Fibroblast of skin of left biceps (primary cell): Measurements from ENCODE around the gene SMARCB1.

Experiments
- DNase-seq, 2 experiments: peaks; one replicate each; pipeline ENCODE4 v3.0.0-alpha.2; 2013; ENCODE audit warnings: low read depth in 2 of 2

Gene SMARCB1

GRCh38 chr22:23831781-23832180 lies 45.0 kb downstream of the SMARCB1 start:
- no peak for DNase-seq

- no peak for DNase-seq
Observed at GRCh38 chr22:23832226-23833016, 45.7 kb downstream of the SMARCB1 start.

- DNase-seq = no peak
Observed at GRCh38 chr22:23833017-23833751, 46.4 kb downstream of the SMARCB1 start.

GRCh38 chr22:23833911-23834317 lies 47.1 kb downstream of the SMARCB1 start:
- no peak for DNase-seq

GRCh38 chr22:23834406-23834792 lies 47.6 kb downstream of the SMARCB1 start:
- DNase-seq = no peak

- DNase-seq = no peak
Observed at GRCh38 chr22:23834793-23835483, 48.2 kb downstream of the SMARCB1 start.

- DNase-seq = no peak
Observed at GRCh38 chr22:23835484-23836144, 48.8 kb downstream of the SMARCB1 start.

- DNase-seq = no peak
Observed at GRCh38 chr22:23836281-23836680, 49.5 kb downstream of the SMARCB1 start.

- DNase-seq = no peak
Observed at GRCh38 chr22:23836692-23837495, 50.1 kb downstream of the SMARCB1 start.

- DNase-seq = no peak
Observed at GRCh38 chr22:23837496-23837859, 50.7 kb downstream of the SMARCB1 start.

- DNase-seq = no peak
Observed at GRCh38 chr22:23837911-23838680, 51.3 kb downstream of the SMARCB1 start.

- DNase-seq = peak; percentile 89
Observed at GRCh38 chr22:23838681-23839468, 52.1 kb downstream of the SMARCB1 start, which contains the start of gene DERL3. DERL3 (minus strand) TSS chr22:23839006; CDS start chr22:23838987, 19 bp downstream.

- DNase-seq = no peak
Observed at GRCh38 chr22:23840026-23840425, 53.3 kb downstream of the SMARCB1 start.

- DNase-seq = no peak
Observed at GRCh38 chr22:23841292-23841691, 54.5 kb downstream of the SMARCB1 start.

- DNase-seq = no peak
Observed at GRCh38 chr22:23841736-23842445, 55.1 kb downstream of the SMARCB1 start.

- no peak for DNase-seq
Observed at GRCh38 chr22:23842599-23842998, 55.8 kb downstream of the SMARCB1 start.

- no peak for DNase-seq
Observed at GRCh38 chr22:23844739-23845202, 58.0 kb downstream of the SMARCB1 start.

- no peak for DNase-seq
Observed at GRCh38 chr22:23845265-23846080, 58.7 kb downstream of the SMARCB1 start.
